ENCODE measurements around the gene LRMDA. TPM values are rescaled to one million over a fixed set of nuclear protein-coding genes. Genes with fewer than 3 reads are reported as not detected.

Gene LRMDA
- total and polyA plus RNA-seq, 2 donors (not counting 1 experiment from before 2014, with no cell fraction given) = 0.12 TPM; not detected in 1

- H3K27me3 Mint-ChIP-seq = peaks cover 3% of the 10 kb centered on the region
- no peak overlapping the region for H3K27ac ChIP-seq (ENCODE audit: low read length in 2 of 2)
- CTCF ChIA-PET = no interaction called here
Measured at GRCh38 chr10:75847477-75847876, 416.1 kb downstream of the LRMDA start.

DNA sequence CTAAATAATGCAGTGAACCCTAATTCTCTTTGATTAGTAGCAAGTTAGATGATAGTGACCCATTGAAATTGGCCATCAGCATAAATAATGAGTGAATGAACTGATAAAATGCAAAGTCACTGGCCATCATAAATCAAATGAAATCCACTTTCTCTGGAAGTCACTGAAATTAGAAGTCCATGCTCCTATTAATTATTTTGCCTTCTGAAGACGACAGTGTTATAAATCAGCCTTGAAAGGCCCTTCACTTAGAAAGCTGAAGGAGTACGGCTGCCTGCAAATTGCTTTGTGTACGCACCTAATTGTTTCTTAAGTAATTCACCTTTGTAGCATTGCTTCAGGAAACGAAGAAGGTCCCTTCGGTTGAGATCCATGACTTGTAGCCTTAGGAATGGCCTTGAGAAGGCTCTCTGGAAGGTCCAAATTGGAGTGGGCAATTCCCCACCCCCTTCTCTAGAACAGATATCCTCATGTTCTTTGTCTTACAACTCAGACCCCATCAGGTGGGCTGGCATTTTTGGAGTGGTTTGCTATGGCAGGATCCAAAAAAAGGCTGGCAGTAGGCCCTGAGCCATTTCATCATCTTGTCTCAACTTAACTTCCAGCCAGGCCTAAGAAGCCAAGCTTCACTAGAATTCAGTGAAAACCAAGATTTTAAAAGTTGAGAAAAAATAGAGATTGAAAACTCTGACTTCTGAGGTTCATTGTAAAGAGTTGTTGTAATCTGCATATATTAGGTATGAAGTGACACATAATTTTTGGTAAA is 420.3 kb downstream of the LRMDA start:
- no peak overlapping the region for H3K4me3 ChIP-seq (ENCODE audit: control extremely low read depth in 1 of 5, extremely low read depth in 1 of 5, insufficient read depth in 1 of 5, low read depth in 2 of 5, low read length in 4 of 5)
- intact Hi-C loops (cut with micrococcal nuclease) = no loop called here
- ATAC-seq (ENCODE audit: low read depth) (no peak), DNase-seq (no peak)
- no peak overlapping the region for H3K9ac ChIP-seq (ENCODE audit: low read length)
- no peak overlapping the region for H2AFZ ChIP-seq (ENCODE audit: insufficient read depth, low read depth, low read length, poor library complexity, severe bottlenecking)
- no peaks in the 10 kb centered on the region for H3K9me3 Mint-ChIP-seq (ENCODE audit: insufficient read depth)
- ChIA-PET POLR2A (no interaction called here), CTCF (no interaction called here)
- no peaks in the 10 kb centered on the region for H3K4me1 ChIP-seq (ENCODE audit: control insufficient read depth in 2 of 2, insufficient read depth in 2 of 2, low read length in 2 of 2)
- no peak overlapping the region for H3K27ac Mint-ChIP-seq
- H3K27me3 ChIP-seq (replicated peaks in 1 of 4; ENCODE audit: control extremely low read depth in 1 of 4, control insufficient read depth in 3 of 4, insufficient read depth in 4 of 4, low read length in 3 of 4) = no peaks in the 10 kb centered on the region
- WGBS (ENCODE audit: insufficient coverage) = 82% methylated on average over 3 of the region's 5 CpGs
- no peaks in the 10 kb centered on the region for H3K9me3 ChIP-seq (ENCODE audit: control extremely low read depth in 1 of 3, control insufficient read depth in 2 of 3, insufficient read depth in 1 of 3, low read length in 2 of 3)
- H3K27me3 Mint-ChIP-seq = no peaks in the 10 kb centered on the region
- TF ChIP-seq EZH2 (IDR thresholded peaks at IDR 0.05; ENCODE audit: borderline replicate concordance, insufficient read depth, low read depth, low read length, poor library complexity, severe bottlenecking) = no peak
- TF ChIP-seq, protein P1, sequence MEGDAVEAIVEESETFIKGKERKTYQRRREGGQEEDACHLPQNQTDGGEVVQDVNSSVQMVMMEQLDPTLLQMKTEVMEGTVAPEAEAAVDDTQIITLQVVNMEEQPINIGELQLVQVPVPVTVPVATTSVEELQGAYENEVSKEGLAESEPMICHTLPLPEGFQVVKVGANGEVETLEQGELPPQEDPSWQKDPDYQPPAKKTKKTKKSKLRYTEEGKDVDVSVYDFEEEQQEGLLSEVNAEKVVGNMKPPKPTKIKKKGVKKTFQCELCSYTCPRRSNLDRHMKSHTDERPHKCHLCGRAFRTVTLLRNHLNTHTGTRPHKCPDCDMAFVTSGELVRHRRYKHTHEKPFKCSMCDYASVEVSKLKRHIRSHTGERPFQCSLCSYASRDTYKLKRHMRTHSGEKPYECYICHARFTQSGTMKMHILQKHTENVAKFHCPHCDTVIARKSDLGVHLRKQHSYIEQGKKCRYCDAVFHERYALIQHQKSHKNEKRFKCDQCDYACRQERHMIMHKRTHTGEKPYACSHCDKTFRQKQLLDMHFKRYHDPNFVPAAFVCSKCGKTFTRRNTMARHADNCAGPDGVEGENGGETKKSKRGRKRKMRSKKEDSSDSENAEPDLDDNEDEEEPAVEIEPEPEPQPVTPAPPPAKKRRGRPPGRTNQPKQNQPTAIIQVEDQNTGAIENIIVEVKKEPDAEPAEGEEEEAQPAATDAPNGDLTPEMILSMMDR (IDR thresholded peaks at IDR 0.05) = no peak
- no peaks in the 10 kb centered on the region for H4K20me1 ChIP-seq (ENCODE audit: control insufficient read depth, insufficient read depth, low read length, poor library complexity, severe bottlenecking)
- H3K4me3 Mint-ChIP-seq = no peak overlapping the region
- H3K27ac ChIP-seq (ENCODE audit: low read length in 2 of 2) = no peak overlapping the region
- no peaks in the 10 kb centered on the region for H3K79me2 ChIP-seq (ENCODE audit: control insufficient read depth, insufficient read depth, low read length)
- H3K4me1 Mint-ChIP-seq = no peaks in the 10 kb centered on the region
- H3K4me2 ChIP-seq (replicated peaks; ENCODE audit: low read depth, low read length, poor library complexity, severe bottlenecking) = no peak overlapping the region
- H3K36me3 ChIP-seq (replicated peaks in 1 of 2; ENCODE audit: control extremely low read depth in 1 of 2, control insufficient read depth in 1 of 2, extremely low read depth in 1 of 2, insufficient read depth in 2 of 2, low read length in 1 of 2) = no peaks in the 10 kb centered on the region

More at GRCh38 chr10:75847477-75847876, 416.1 kb downstream of the LRMDA start:
- Histone ChIP-seq H3K27me3 (replicated peaks in 1 of 4; ENCODE audit: control extremely low read depth in 1 of 4, control insufficient read depth in 3 of 4, insufficient read depth in 4 of 4, low read length in 3 of 4) (no peaks in the 10 kb centered on the region), H3K9ac (ENCODE audit: low read length) (no peak overlapping the region), H3K79me2 (ENCODE audit: control insufficient read depth, insufficient read depth, low read length) (no peaks in the 10 kb centered on the region), H2AFZ (ENCODE audit: insufficient read depth, low read depth, low read length, poor library complexity, severe bottlenecking) (no peak overlapping the region), H4K20me1 (ENCODE audit: control insufficient read depth, insufficient read depth, low read length, poor library complexity, severe bottlenecking) (no peaks in the 10 kb centered on the region), H3K4me2 (replicated peaks; ENCODE audit: low read depth, low read length, poor library complexity, severe bottlenecking) (no peak overlapping the region), H3K4me1 (ENCODE audit: control insufficient read depth in 2 of 2, insufficient read depth in 2 of 2, low read length in 2 of 2) (no peaks in the 10 kb centered on the region), H3K36me3 (replicated peaks in 1 of 2; ENCODE audit: control extremely low read depth in 1 of 2, control insufficient read depth in 1 of 2, extremely low read depth in 1 of 2, insufficient read depth in 2 of 2, low read length in 1 of 2) (no peaks in the 10 kb centered on the region), H3K4me3 (ENCODE audit: control extremely low read depth in 1 of 5, extremely low read depth in 1 of 5, insufficient read depth in 1 of 5, low read depth in 2 of 5, low read length in 4 of 5) (no peak overlapping the region), H3K9me3 (ENCODE audit: control extremely low read depth in 1 of 3, control insufficient read depth in 2 of 3, insufficient read depth in 1 of 3, low read length in 2 of 3) (no peaks in the 10 kb centered on the region)
- intact Hi-C loops (cut with micrococcal nuclease) = no loop called here
- Mint-ChIP-seq H3K27ac (no peak overlapping the region), H3K4me1 (no peaks in the 10 kb centered on the region), H3K4me3 (no peak overlapping the region), H3K9me3 (ENCODE audit: insufficient read depth) (no peaks in the 10 kb centered on the region)
- no peak for DNase-seq
- POLR2A ChIA-PET = no interaction called here
- TF ChIP-seq, protein P1 (IDR thresholded peaks at IDR 0.05) = no peak
- no peak for TF ChIP-seq EZH2 (IDR thresholded peaks at IDR 0.05; ENCODE audit: borderline replicate concordance, insufficient read depth, low read depth, low read length, poor library complexity, severe bottlenecking)
- ATAC-seq (ENCODE audit: low read depth) = no peak
